HepG2 (cell line): ENCODE measurements around the gene NDUFB6. TPM values are rescaled to one million over a fixed set of nuclear protein-coding genes. Genes with fewer than 3 reads are reported as not detected.

Experiments
- FOSL1 ChIP-seq: sonication (generic); formaldehyde crosslinking; IDR thresholded peaks from 2 replicates; pipeline ENCODE4 v1.9.0; 2021; ENCODE audit warnings: missing genetic modification reagents, borderline replicate concordance
- FOXA1 ChIP-seq, 2 experiments: fragments of 450-650 bp in 1 of 2; sonication (generic) in 1 of 2; formaldehyde crosslinking in 1 of 2; IDR thresholded peaks; 2 replicates each; pipeline versions ENCODE4 v1.4.0 to v1.6.1; 2016 to 2020; ENCODE audit warnings: missing genetic modification reagents in 1 of 2
- KAT2B ChIP-seq: fragments of 150-350 bp; IDR thresholded peaks from 2 replicates; pipeline ENCODE4 v1.6.1; 2014; ENCODE audit warnings: low read depth, low read length, borderline replicate concordance
- PRDM10 ChIP-seq: sonication (generic); formaldehyde crosslinking; IDR thresholded peaks from 2 replicates; pipeline ENCODE4 v1.4.0; 2020; ENCODE audit warnings: low read depth, missing genetic modification reagents
- STAT5B ChIP-seq: sonication (generic); formaldehyde crosslinking; IDR thresholded peaks from 2 replicates; pipeline ENCODE4 v1.4.0; 2020; ENCODE audit warnings: missing genetic modification reagents
- ZFY ChIP-seq: sonication (generic); formaldehyde crosslinking; IDR thresholded peaks from 2 replicates; pipeline ENCODE4 v1.4.0; 2020; ENCODE audit warnings: missing genetic modification reagents
- ZHX1 ChIP-seq: sonication (generic); formaldehyde crosslinking; IDR thresholded peaks from 2 replicates; pipeline ENCODE4 v1.8.1; 2022; ENCODE audit warnings: low read depth, mild to moderate bottlenecking, missing genetic modification reagents
- ZNF251 ChIP-seq: sonication (generic); formaldehyde crosslinking; IDR thresholded peaks from 2 replicates; pipeline ENCODE4 v1.9.0; 2021; ENCODE audit warnings: mild to moderate bottlenecking, missing genetic modification reagents
- ZNF407 ChIP-seq: sonication (generic); formaldehyde crosslinking; IDR thresholded peaks from one replicate; pipeline ENCODE4 v1.5.1; 2020; ENCODE audit warnings: mild to moderate bottlenecking, missing genetic modification reagents; ENCODE audit errors: not compliant biosample characterization
- ZNF451 ChIP-seq: sonication (generic); formaldehyde crosslinking; IDR thresholded peaks from 2 replicates; pipeline ENCODE4 v1.5.0; 2020; ENCODE audit warnings: mild to moderate bottlenecking, missing genetic modification reagents
- ZNF800 ChIP-seq: sonication (generic); formaldehyde crosslinking; IDR thresholded peaks from 2 replicates; pipeline ENCODE4 v1.4.0; 2020; ENCODE audit warnings: missing genetic modification reagents
- polyA plus RNA-seq, 8 experiments: library from polyadenylated mRNA; depleted of rRNA in 3 of 8; stranded (reverse) in 7 of 8; unstranded in 1 of 8; fragments of >200 nt; fragmentation: Illumina TruSeq in 4 of 8; extraction: Trizol in 4 of 8; gene quantifications; 2 replicates each; pipeline versions ENCODE4 v1.2.1 to v1.2.3, GENCODE V29; 2011 to 2016; ENCODE audit warnings: low read depth in 4 of 8, missing spikeins in 1 of 8, mixed read lengths in 1 of 8; ENCODE audit not compliant: insufficient read depth in 1 of 8
- total RNA-seq, 5 experiments: library from RNA; depleted of rRNA; stranded (reverse); fragments of >200 nt; fragmentation: Illumina TruSeq; extraction: Trizol; gene quantifications; 2 replicates each; pipeline ENCODE4 v1.2.3, GENCODE V29; 2016; ENCODE audit warnings: low read depth in 1 of 5

NDUFB6 gene
- total and polyA plus RNA-seq, 2 of the 13 experiments (the other 11 are each of a cell fraction or from before 2014, with no cell fraction given), result 31.2 to 81.9 TPM

- TF ChIP-seq ZNF407 (no peak), ZNF800 (CRISPR knock-in tag) (no peak), PRDM10 (CRISPR knock-in tag) (no peak), ZFY (no peak), ZNF451 (CRISPR knock-in tag) (no peak), FOXA1 (IDR thresholded peaks at IDR 0.05) (no peak), FOXA1 (CRISPR knock-in tag; IDR thresholded peaks at IDR 0.05) (no peak), KAT2B (no peak), STAT5B (CRISPR knock-in tag) (no peak), ZHX1 (no peak), ZNF251 (CRISPR knock-in tag) (no peak), FOSL1 (CRISPR knock-in tag) (no peak)
Measured at GRCh38 chr9:32524892-32525708, 47.9 kb downstream of the NDUFB6 start (continued).
